HepG2 (cell line): Measurements from ENCODE around the gene FAM187B. TPM values are rescaled to one million over a fixed set of nuclear protein-coding genes. Genes with fewer than 3 reads are reported as not detected.

Source experiments
- BRD4 ChIP-seq: sonication (generic); formaldehyde crosslinking; IDR thresholded peaks from 2 replicates; pipeline ENCODE4 v1.4.0; 2020; ENCODE audit warnings: missing genetic modification reagents
- CCDC6 ChIP-seq: sonication (generic); formaldehyde crosslinking; IDR thresholded peaks from 2 replicates; pipeline ENCODE4 v1.8.1; 2022; ENCODE audit warnings: mild to moderate bottlenecking, missing genetic modification reagents, moderate library complexity
- DR1 ChIP-seq: sonication (generic); formaldehyde crosslinking; IDR thresholded peaks from 2 replicates; pipeline ENCODE4 v1.8.0; 2021; ENCODE audit warnings: mild to moderate bottlenecking, missing genetic modification reagents, inconsistent platforms
- ERF ChIP-seq: IDR thresholded peaks from 2 replicates; pipeline ENCODE4 v1.6.1; 2018; ENCODE audit warnings: missing biosample characterization, missing genetic modification reagents
- FOXM1 ChIP-seq: sonication (generic); formaldehyde crosslinking; IDR thresholded peaks from 2 replicates; pipeline ENCODE4 v1.5.0; 2020; ENCODE audit warnings: missing genetic modification reagents
- JARID2 ChIP-seq: sonication (generic); formaldehyde crosslinking; IDR thresholded peaks from 2 replicates; pipeline ENCODE4 v1.8.1; 2023; ENCODE audit warnings: missing genetic modification reagents, inconsistent platforms; ENCODE audit not compliant: insufficient replicate concordance
- KLF16 ChIP-seq, 2 experiments: sonication (generic) in 1 of 2; formaldehyde crosslinking in 1 of 2; IDR thresholded peaks; 2 replicates each; pipeline versions ENCODE4 v1.6.1 to v1.8.0; 2016 to 2023; ENCODE audit warnings: missing genetic modification reagents in 2 of 2, missing compliant biosample characterization in 1 of 2
- KLF6 ChIP-seq: IDR thresholded peaks from 2 replicates; pipeline ENCODE4 v1.8.0; 2016; ENCODE audit warnings: missing biosample characterization, missing genetic modification reagents
- MAF1 ChIP-seq: sonication (generic); formaldehyde crosslinking; IDR thresholded peaks from 2 replicates; pipeline ENCODE4 v1.5.0; 2020; ENCODE audit warnings: missing genetic modification reagents, borderline replicate concordance
- MEF2D ChIP-seq: sonication (generic); formaldehyde crosslinking; IDR thresholded peaks from 2 replicates; pipeline ENCODE4 v1.5.1; 2020; ENCODE audit warnings: mild to moderate bottlenecking, missing genetic modification reagents
- MXD4 ChIP-seq: IDR thresholded peaks from 2 replicates; pipeline ENCODE4 v1.6.1; 2016; ENCODE audit warnings: mild to moderate bottlenecking, missing biosample characterization, missing genetic modification reagents
- NFKBIZ ChIP-seq: IDR thresholded peaks from 2 replicates; pipeline ENCODE4 v1.6.1; 2018; ENCODE audit warnings: missing genetic modification reagents, missing compliant biosample characterization
- PITX1 ChIP-seq: sonication (generic); formaldehyde crosslinking; IDR thresholded peaks from 2 replicates; pipeline ENCODE4 v1.5.1; 2020; ENCODE audit warnings: mild to moderate bottlenecking, missing genetic modification reagents
- RBM22 ChIP-seq: fragments of 200-400 bp; formaldehyde crosslinking; optimal IDR thresholded peaks from 2 replicates; pipeline ENCODE3; 2017; ENCODE audit warnings: mild to moderate bottlenecking, low read length, moderate library complexity
- SATB2 ChIP-seq: sonication (generic); formaldehyde crosslinking; IDR thresholded peaks from 2 replicates; pipeline ENCODE4 v1.5.0; 2020; ENCODE audit warnings: missing genetic modification reagents
- SIN3A ChIP-seq: IDR thresholded peaks from 2 replicates; pipeline ENCODE4 v1.6.1; 2011; ENCODE audit warnings: low read depth, mild to moderate bottlenecking, control low read depth, low read length, borderline replicate concordance
- SIX4 ChIP-seq: sonication (generic); formaldehyde crosslinking; IDR thresholded peaks from 2 replicates; pipeline ENCODE4 v1.4.0; 2020; ENCODE audit warnings: missing genetic modification reagents
- TBX3 ChIP-seq: fragments of 450-650 bp; IDR thresholded peaks from 2 replicates; pipeline ENCODE4 v1.6.1; 2017; ENCODE audit warnings: antibody characterized with exemption, mild to moderate bottlenecking, inconsistent platforms, borderline replicate concordance
- TFAP4 ChIP-seq: sonication (generic); IDR thresholded peaks from 2 replicates; pipeline ENCODE4 v1.6.1; 2016; ENCODE audit warnings: low read depth, borderline replicate concordance
- THYN1 ChIP-seq: sonication (generic); formaldehyde crosslinking; IDR thresholded peaks from 2 replicates; pipeline ENCODE4 v1.8.1; 2023; ENCODE audit warnings: low read depth, mild to moderate bottlenecking, moderate library complexity, missing genetic modification reagents, borderline replicate concordance
- YEATS4 ChIP-seq: sonication (generic); formaldehyde crosslinking; IDR thresholded peaks from 2 replicates; pipeline ENCODE4 v1.4.0; 2020; ENCODE audit warnings: missing genetic modification reagents, borderline replicate concordance
- YY1 ChIP-seq: IDR thresholded peaks from 2 replicates; pipeline ENCODE4 v1.6.1; 2011; ENCODE audit warnings: low read length, low read depth, moderate library complexity, mild to moderate bottlenecking; ENCODE audit not compliant: insufficient read depth, insufficient replicate concordance
- ZNF354B ChIP-seq: sonication (generic); formaldehyde crosslinking; IDR thresholded peaks from 2 replicates; pipeline ENCODE4 v1.8.0; 2022; ENCODE audit warnings: mild to moderate bottlenecking, missing genetic modification reagents
- ZNF446 ChIP-seq: sonication (generic); formaldehyde crosslinking; IDR thresholded peaks from 2 replicates; pipeline ENCODE4 v1.5.0; 2020; ENCODE audit warnings: mild to moderate bottlenecking, missing genetic modification reagents
- ZNF564 ChIP-seq: sonication (generic); formaldehyde crosslinking; IDR thresholded peaks from 2 replicates; pipeline ENCODE4 v1.8.1; 2023; ENCODE audit warnings: mild to moderate bottlenecking, missing genetic modification reagents
- ZNF737 ChIP-seq: sonication (generic); formaldehyde crosslinking; IDR thresholded peaks from 2 replicates; pipeline ENCODE4 v1.5.0; 2020; ENCODE audit warnings: missing genetic modification reagents, mild to moderate bottlenecking, borderline replicate concordance
- ZNF788 ChIP-seq: sonication (generic); formaldehyde crosslinking; IDR thresholded peaks from 2 replicates; pipeline ENCODE4 v1.5.0; 2020; ENCODE audit warnings: mild to moderate bottlenecking, missing genetic modification reagents, borderline replicate concordance
- ZNF839 ChIP-seq: sonication (generic); formaldehyde crosslinking; IDR thresholded peaks from 2 replicates; pipeline ENCODE4 v1.4.0; 2020; ENCODE audit warnings: missing genetic modification reagents, mild to moderate bottlenecking, borderline replicate concordance
- ZSCAN20 ChIP-seq: sonication (generic); formaldehyde crosslinking; IDR thresholded peaks from 2 replicates; pipeline ENCODE4 v1.4.0; 2020; ENCODE audit warnings: missing genetic modification reagents, mild to moderate bottlenecking, borderline replicate concordance
- polyA plus RNA-seq, 8 experiments: library from polyadenylated mRNA; depleted of rRNA in 3 of 8; stranded (reverse) in 7 of 8; unstranded in 1 of 8; fragments of >200 nt; fragmentation: Illumina TruSeq in 4 of 8; extraction: Trizol in 4 of 8; gene quantifications; 2 replicates each; pipeline versions ENCODE4 v1.2.1 to v1.2.3, GENCODE V29; 2011 to 2016; ENCODE audit warnings: low read depth in 4 of 8, missing spikeins in 1 of 8, mixed read lengths in 1 of 8; ENCODE audit not compliant: insufficient read depth in 1 of 8
- total RNA-seq, 5 experiments: library from RNA; depleted of rRNA; stranded (reverse); fragments of >200 nt; fragmentation: Illumina TruSeq; extraction: Trizol; gene quantifications; 2 replicates each; pipeline ENCODE4 v1.2.3, GENCODE V29; 2016; ENCODE audit warnings: low read depth in 1 of 5
- TF ChIP-seq, protein P1 (sequence below): sonication (generic); formaldehyde crosslinking; conservative IDR thresholded peaks from 2 replicates; pipeline ENCODE4 v1.4.0; 2020; ENCODE audit warnings: missing genetic modification reagents
- TF ChIP-seq, protein P2 (sequence below): sonication (generic); formaldehyde crosslinking; IDR thresholded peaks from 2 replicates; pipeline ENCODE4 v1.4.0; 2020; ENCODE audit warnings: mild to moderate bottlenecking, missing genetic modification reagents
- TF ChIP-seq, protein P3 (sequence below): IDR thresholded peaks from 2 replicates; pipeline ENCODE4 v1.6.1; 2016; ENCODE audit warnings: missing genetic modification reagents, missing compliant biosample characterization

FAM187B gene
- total and polyA plus RNA-seq, 2 of the 13 experiments (the other 11 are each of a cell fraction or from before 2014, with no cell fraction given) = not detected

DNA sequence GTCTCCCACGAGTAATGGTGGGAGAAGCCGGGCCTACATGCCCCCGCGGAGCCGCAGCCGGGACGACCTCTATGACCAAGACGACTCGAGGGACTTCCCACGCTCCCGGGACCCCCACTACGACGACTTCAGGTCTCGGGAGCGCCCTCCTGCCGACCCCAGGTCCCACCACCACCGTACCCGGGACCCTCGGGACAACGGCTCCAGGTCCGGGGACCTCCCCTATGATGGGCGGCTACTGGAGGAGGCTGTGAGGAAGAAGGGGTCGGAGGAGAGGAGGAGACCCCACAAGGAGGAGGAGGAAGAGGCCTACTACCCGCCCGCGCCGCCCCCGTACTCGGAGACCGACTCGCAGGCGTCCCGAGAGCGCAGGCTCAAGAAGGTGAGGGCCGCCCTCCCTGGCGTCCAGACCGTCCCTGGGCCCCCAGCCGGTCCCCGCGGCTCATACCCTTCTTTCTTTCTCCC is 38.8 kb upstream of the FAM187B start (continued):
- TF ChIP-seq, protein P1, sequence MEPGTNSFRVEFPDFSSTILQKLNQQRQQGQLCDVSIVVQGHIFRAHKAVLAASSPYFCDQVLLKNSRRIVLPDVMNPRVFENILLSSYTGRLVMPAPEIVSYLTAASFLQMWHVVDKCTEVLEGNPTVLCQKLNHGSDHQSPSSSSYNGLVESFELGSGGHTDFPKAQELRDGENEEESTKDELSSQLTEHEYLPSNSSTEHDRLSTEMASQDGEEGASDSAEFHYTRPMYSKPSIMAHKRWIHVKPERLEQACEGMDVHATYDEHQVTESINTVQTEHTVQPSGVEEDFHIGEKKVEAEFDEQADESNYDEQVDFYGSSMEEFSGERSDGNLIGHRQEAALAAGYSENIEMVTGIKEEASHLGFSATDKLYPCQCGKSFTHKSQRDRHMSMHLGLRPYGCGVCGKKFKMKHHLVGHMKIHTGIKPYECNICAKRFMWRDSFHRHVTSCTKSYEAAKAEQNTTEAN (CRISPR knock-in tag) = no peak
- TF ChIP-seq DR1 (CRISPR knock-in tag) (no peak), BRD4 (CRISPR knock-in tag) (no peak), YY1 (no peak), TBX3 (no peak), TFAP4 (no peak), MEF2D (CRISPR knock-in tag) (no peak), ZNF839 (no peak), ZNF788 (no peak), ZNF446 (no peak), MAF1 (CRISPR knock-in tag) (no peak), SIX4 (CRISPR knock-in tag) (no peak), RBM22 (peak; percentile 63), ZNF354B (CRISPR knock-in tag) (no peak), SIN3A (no peak), NFKBIZ (CRISPR knock-in tag) (no peak), CCDC6 (CRISPR knock-in tag) (no peak), FOXM1 (CRISPR knock-in tag) (no peak), PITX1 (CRISPR knock-in tag) (no peak), ZSCAN20 (CRISPR knock-in tag) (0 out of 2 replicates have a peak, but pooled peaks have one; percentile 16), YEATS4 (no peak), ZNF564 (CRISPR knock-in tag) (no peak), ZNF737 (CRISPR knock-in tag) (no peak), SATB2 (no peak), KLF16 (CRISPR knock-in tag; IDR thresholded peaks at IDR 0.05) (no peak), MXD4 (CRISPR knock-in tag) (no peak), THYN1 (no peak), KLF6 (CRISPR knock-in tag) (0 out of 2 replicates have a peak, but pooled peaks have one; percentile 15), ERF (CRISPR knock-in tag) (no peak), JARID2 (CRISPR knock-in tag) (no peak)
- TF ChIP-seq, protein P2, sequence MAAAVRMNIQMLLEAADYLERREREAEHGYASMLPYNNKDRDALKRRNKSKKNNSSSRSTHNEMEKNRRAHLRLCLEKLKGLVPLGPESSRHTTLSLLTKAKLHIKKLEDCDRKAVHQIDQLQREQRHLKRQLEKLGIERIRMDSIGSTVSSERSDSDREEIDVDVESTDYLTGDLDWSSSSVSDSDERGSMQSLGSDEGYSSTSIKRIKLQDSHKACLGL (CRISPR knock-in tag) = no peak
- TF ChIP-seq, protein P3, sequence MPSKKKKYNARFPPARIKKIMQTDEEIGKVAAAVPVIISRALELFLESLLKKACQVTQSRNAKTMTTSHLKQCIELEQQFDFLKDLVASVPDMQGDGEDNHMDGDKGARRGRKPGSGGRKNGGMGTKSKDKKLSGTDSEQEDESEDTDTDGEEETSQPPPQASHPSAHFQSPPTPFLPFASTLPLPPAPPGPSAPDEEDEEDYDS (CRISPR knock-in tag) = no peak
